Activated CD4-positive, alpha-beta T cell treated with anti-CD3 and anti-CD28 coated beads for 1 hour (primary cell): ENCODE results near the gene ARID4B.
"Not testable (repeated sequence)": the region's sequence is repeated elsewhere in the genome, so short reads cannot be mapped to it uniquely, and the experiment has no call there.

Experiments used
- DNase-seq: peaks from one replicate; pipeline ENCODE4 v3.0.0-alpha.2; 2020

ARID4B gene

GRCh38 chr1:235221653-235222375 is 106.2 kb downstream of the ARID4B start:
- DNase-seq = no peak

- DNase-seq = no peak
Observed at GRCh38 chr1:235215453-235215852, 112.5 kb downstream of the ARID4B start.

- DNase-seq = not testable (repeated sequence)
Observed at GRCh38 chr1:235214962-235215361, 113.0 kb downstream of the ARID4B start.

- no peak for DNase-seq
Observed at GRCh38 chr1:235213752-235214151, 114.2 kb downstream of the ARID4B start.

- no peak for DNase-seq
Observed at GRCh38 chr1:235211517-235211916, 116.5 kb downstream of the ARID4B start.

GRCh38 chr1:235207209-235207565 is 120.8 kb downstream of the ARID4B start:
- peak; percentile 18 for DNase-seq

GRCh38 chr1:235206533-235207208 is 121.3 kb downstream of the ARID4B start:
- no peak for DNase-seq

GRCh38 chr1:235205687-235206086 is 122.3 kb downstream of the ARID4B start:
- no peak for DNase-seq

- DNase-seq = no peak
Observed at GRCh38 chr1:235203428-235203827, 124.6 kb downstream of the ARID4B start.

GRCh38 chr1:235202447-235202846 is 125.5 kb downstream of the ARID4B start:
- not testable (repeated sequence) for DNase-seq

- no peak for DNase-seq
Observed at GRCh38 chr1:235199441-235199840, 128.5 kb downstream of the ARID4B start.

GRCh38 chr1:235190431-235190830 is 137.5 kb downstream of the ARID4B start:
- no peak for DNase-seq

GRCh38 chr1:235187316-235187715 is 140.7 kb downstream of the ARID4B start:
- no peak for DNase-seq

GRCh38 chr1:235181561-235182245 is 146.3 kb downstream of the ARID4B start:
- DNase-seq = no peak

GRCh38 chr1:235180916-235181460 is 147.0 kb downstream of the ARID4B start:
- DNase-seq = no peak

GRCh38 chr1:235176486-235176885 is 151.5 kb downstream of the ARID4B start:
- DNase-seq = no peak

- DNase-seq = no peak
Observed at GRCh38 chr1:235169986-235170385, 158.0 kb downstream of the ARID4B start.

- no peak for DNase-seq
Observed at GRCh38 chr1:235168375-235168774, 159.6 kb downstream of the ARID4B start.

GRCh38 chr1:235161685-235162327 is 166.2 kb downstream of the ARID4B start:
- DNase-seq = no peak

GRCh38 chr1:235160957-235161684 is 166.9 kb downstream of the ARID4B start, which contains the start of gene RBM34:
TSS of gene RBM34 (minus strand) at chr1:235161250. CDS start at chr1:235161226, 24 bp downstream.
- peak; percentile 84 for DNase-seq

- no peak for DNase-seq
Observed at GRCh38 chr1:235160383-235160956, 167.5 kb downstream of the ARID4B start.

GRCh38 chr1:235159930-235160329 is 168.0 kb downstream of the ARID4B start:
- not testable (repeated sequence) for DNase-seq
